Skeletal muscle cell (primary cell): Measurements from ENCODE around the gene TRMT10C.
"Not testable (repeated sequence)": the region's sequence is repeated elsewhere in the genome, so short reads cannot be mapped to it uniquely, and the experiment has no call there.

ENCODE experiments used
- DNase-seq: peaks from one replicate; pipeline ENCODE4 v3.0.0-alpha.2; 2010; ENCODE audit warnings: low read depth
- H3K4me3 ChIP-seq: 2 replicates; pipeline ENCODE4 v1.5.1; 2011; ENCODE audit warnings: low read depth, mild to moderate bottlenecking, control low read depth, low read length, moderate library complexity

TRMT10C gene

DNA sequence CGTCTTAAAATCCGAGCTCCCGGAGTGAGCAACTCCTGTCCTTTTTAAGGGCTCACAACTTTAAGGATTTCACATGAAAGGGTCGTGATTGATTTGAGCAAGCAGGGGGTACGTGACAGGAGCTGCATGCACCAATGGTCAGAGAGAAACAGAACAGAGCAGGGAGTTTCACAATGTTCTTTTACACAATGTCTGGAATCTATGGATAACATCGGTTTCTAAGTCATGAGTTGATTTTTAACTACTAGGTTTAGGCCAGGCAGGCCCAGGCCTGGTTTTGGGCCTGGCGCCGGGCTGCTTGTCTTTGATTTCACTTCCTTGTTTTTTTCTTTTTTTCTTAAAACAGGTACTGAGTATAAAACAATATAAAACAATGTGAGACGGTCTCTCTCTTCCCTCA lies 51.3 kb downstream of the TRMT10C start:
- DNase-seq, H3K4me3 ChIP-seq: not testable (repeated sequence)

DNA sequence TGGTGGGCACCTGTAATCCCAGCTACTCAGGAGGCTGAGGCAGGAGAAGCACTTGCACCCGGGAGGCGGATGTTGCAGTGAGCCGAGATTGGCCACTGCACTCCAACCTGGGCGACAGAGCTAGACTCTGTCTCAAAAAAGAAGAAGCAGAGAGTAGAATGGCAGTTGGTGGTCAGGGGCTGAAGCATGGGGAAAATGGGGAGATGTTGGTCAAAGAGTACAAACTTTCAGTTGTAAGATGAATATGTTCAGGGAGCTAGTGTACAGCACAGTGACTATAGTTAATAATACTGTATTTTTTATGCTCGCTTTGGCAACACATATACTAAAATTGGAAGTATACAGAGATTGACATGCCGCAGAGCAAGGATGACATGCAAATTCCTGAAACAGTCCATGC lies 53.9 kb downstream of the TRMT10C start:
- no peak overlapping the region for H3K4me3 ChIP-seq
- no peak for DNase-seq
